ENCODE measurements around the gene RNF181. TPM values are rescaled to one million over a fixed set of nuclear protein-coding genes. Genes with fewer than 3 reads are reported as not detected.
A peak's percentile ranks its signal among the peaks of the same experiment; 100 is the strongest.

Gene RNF181
- total and polyA plus RNA-seq, 2 experiments from 2014 or later, result 152 to 328 TPM

GRCh38 chr2:85564144-85564563 is 31.4 kb upstream of the RNF181 start:
- Histone ChIP-seq H3K27me3 (peaks cover 5% of the 10 kb centered on the region), H3K4me1 (ENCODE audit: low read depth) (no peaks in the 10 kb centered on the region), H3K4me3 (no peak overlapping the region), H3K27ac (no peak overlapping the region), H3K9me3 (ENCODE audit: low read depth) (no peaks in the 10 kb centered on the region), H3K36me3 (no peaks in the 10 kb centered on the region)
- DNase-seq (ENCODE audit: low read depth in 1 of 2, low spot score in 1 of 2), result no peak
- TF ChIP-seq CTCF (IDR thresholded peaks at IDR 0.05; ENCODE audit: low read depth, low read length), result no peak

GRCh38 chr2:85566265-85566664 is 29.3 kb upstream of the RNF181 start:
- no peaks in the 10 kb centered on the region for H3K4me1 ChIP-seq (ENCODE audit: low read depth)
- TF ChIP-seq CTCF (IDR thresholded peaks at IDR 0.05; ENCODE audit: low read depth, low read length), result no peak
- H3K27me3 ChIP-seq, result peaks cover 25% of the 10 kb centered on the region
- no peaks in the 10 kb centered on the region for H3K9me3 ChIP-seq (ENCODE audit: low read depth)
- H3K27ac ChIP-seq, result no peak overlapping the region
- no peaks in the 10 kb centered on the region for H3K36me3 ChIP-seq
- DNase-seq (ENCODE audit: low read depth in 1 of 2, low spot score in 1 of 2), result no peak
- H3K4me3 ChIP-seq, result no peak overlapping the region

GRCh38 chr2:85575739-85576138 is 19.8 kb upstream of the RNF181 start:
- no peak for TF ChIP-seq CTCF (IDR thresholded peaks at IDR 0.05; ENCODE audit: low read depth, low read length)
- DNase-seq (ENCODE audit: low read depth in 1 of 2, low spot score in 1 of 2), result no peak
- peaks cover 12% of the 10 kb centered on the region for H3K27me3 ChIP-seq

GRCh38 chr2:85577063-85577385 is 18.5 kb upstream of the RNF181 start:
- Histone ChIP-seq H3K27ac (no peak overlapping the region), H3K36me3 (no peaks in the 10 kb centered on the region), H3K4me3 (no peak overlapping the region), H3K4me1 (ENCODE audit: low read depth) (peaks cover 25% of the 10 kb centered on the region), H3K9me3 (ENCODE audit: low read depth) (no peaks in the 10 kb centered on the region), H3K27me3 (peaks cover 6% of the 10 kb centered on the region)
- TF ChIP-seq CTCF (IDR thresholded peaks at IDR 0.05; ENCODE audit: low read depth, low read length), result no peak
- no peak for DNase-seq (ENCODE audit: low read depth in 1 of 2, low spot score in 1 of 2)

More at GRCh38 chr2:85575739-85576138, 19.8 kb upstream of the RNF181 start:
- Histone ChIP-seq H3K4me1 (ENCODE audit: low read depth) (peaks cover 25% of the 10 kb centered on the region), H3K4me3 (no peak overlapping the region), H3K36me3 (no peaks in the 10 kb centered on the region), H3K9me3 (ENCODE audit: low read depth) (no peaks in the 10 kb centered on the region), H3K27ac (no peak overlapping the region)

GRCh38 chr2:85577386-85578242 is 17.9 kb upstream of the RNF181 start, which contains the start of gene VAMP8:
Gene VAMP8, plus strand, starts transcription at chr2:85577586. Its CDS starts 61 bp downstream, at chr2:85577647.
- DNase-seq (ENCODE audit: low read depth in 1 of 2, low spot score in 1 of 2), result no peak
- Histone ChIP-seq H3K4me1 (ENCODE audit: low read depth) (peaks cover 25% of the 10 kb centered on the region), H3K27ac (peak within 1 kb of the TSS; percentile 58), H3K36me3 (no peaks in the 10 kb centered on the region), H3K9me3 (ENCODE audit: low read depth) (no peaks in the 10 kb centered on the region), H3K27me3 (peaks cover 3% of the 10 kb centered on the region), H3K4me3 (no peak within 1 kb of the TSS)
- no peak for TF ChIP-seq CTCF (IDR thresholded peaks at IDR 0.05; ENCODE audit: low read depth, low read length)
